ENCODE data around the gene PLA2G6.

DNA sequence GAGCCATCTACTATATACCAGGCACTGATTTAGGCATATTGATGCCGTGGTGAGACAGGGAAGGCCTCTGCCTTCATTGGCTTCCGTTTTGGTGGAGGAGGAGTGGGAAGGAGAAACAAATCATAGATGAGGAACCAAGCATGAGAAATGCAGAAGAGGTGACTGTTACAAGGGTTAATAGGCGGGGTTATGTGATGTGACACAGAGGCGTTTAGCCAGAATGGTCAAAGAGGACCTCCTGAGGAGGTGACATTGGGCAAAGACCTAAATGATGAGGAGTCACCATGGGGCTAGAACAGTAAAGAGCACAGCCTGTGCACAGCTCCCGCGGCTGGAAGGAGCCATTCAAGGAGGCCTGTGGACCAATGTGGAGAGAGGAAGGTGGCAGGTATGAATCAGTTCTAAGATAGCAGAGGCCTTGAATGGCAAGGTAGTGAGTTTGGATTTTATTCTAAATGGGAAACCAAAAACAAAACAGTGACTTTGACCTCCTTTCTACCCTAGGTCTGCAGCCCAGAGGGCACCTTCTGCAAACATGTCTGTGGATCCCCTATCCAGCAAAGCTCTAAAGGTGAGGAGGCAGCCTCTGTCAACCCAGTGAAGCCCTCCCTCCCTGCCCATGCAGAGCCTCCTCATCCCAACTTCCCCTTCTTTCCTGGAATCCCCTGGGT, 31.8 kb upstream of the PLA2G6 start:
- TF ChIP-seq, protein P1, sequence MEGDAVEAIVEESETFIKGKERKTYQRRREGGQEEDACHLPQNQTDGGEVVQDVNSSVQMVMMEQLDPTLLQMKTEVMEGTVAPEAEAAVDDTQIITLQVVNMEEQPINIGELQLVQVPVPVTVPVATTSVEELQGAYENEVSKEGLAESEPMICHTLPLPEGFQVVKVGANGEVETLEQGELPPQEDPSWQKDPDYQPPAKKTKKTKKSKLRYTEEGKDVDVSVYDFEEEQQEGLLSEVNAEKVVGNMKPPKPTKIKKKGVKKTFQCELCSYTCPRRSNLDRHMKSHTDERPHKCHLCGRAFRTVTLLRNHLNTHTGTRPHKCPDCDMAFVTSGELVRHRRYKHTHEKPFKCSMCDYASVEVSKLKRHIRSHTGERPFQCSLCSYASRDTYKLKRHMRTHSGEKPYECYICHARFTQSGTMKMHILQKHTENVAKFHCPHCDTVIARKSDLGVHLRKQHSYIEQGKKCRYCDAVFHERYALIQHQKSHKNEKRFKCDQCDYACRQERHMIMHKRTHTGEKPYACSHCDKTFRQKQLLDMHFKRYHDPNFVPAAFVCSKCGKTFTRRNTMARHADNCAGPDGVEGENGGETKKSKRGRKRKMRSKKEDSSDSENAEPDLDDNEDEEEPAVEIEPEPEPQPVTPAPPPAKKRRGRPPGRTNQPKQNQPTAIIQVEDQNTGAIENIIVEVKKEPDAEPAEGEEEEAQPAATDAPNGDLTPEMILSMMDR (IDR thresholded peaks at IDR 0.05): no peak
- TF ChIP-seq POLR2A (IDR thresholded peaks at IDR 0.05): no peak
